GM19397 (cell line): Measurements from ENCODE around the gene VAV3.
A peak's percentile ranks its signal among the peaks of the same experiment; 100 is the strongest.

Experiments used
- ATAC-seq: cut with Tn5 transposase; IDR thresholded peaks from one replicate; pipeline ENCODE4 v1.9.1; 2021; ENCODE audit warnings: mild to moderate bottlenecking, moderate library complexity; ENCODE audit not compliant: unreplicated experiment

Gene VAV3

DNA sequence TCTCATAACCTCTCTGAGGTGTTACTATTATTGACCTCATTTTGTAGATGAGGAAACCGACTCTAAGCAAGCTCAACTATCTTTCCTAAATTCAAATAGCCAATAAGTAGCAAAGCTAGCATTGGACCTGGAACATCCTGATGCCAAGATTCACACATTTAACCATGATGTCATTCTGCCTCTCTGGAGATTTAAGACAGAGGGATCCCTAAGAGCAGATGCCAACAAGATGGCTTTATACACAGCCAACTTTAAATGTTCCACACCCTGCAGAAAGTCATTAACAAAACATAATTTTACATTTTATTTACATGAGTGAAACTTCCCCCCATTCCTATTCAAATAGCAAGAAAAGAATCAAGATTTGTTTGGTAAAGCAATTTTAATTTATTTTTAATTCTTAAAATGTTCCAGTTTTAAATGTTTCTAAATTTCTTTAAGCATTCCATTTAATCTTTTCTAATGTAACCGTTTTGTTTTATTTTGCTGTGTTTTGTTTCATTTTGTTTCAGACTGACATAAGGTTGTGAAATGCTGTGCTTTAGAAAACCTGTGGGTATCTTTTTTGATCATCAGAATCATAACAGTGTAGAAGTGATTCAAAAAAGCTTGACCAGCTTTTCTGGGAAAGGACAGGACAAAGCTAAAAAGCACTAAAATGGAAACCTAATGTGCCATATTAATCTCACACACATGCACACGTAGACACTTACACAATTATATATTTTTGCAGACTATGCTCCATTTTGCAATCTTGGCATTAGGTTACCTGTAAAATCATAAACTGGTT lies 7.6 kb upstream of the VAV3 start:
- ATAC-seq, result no peak

DNA sequence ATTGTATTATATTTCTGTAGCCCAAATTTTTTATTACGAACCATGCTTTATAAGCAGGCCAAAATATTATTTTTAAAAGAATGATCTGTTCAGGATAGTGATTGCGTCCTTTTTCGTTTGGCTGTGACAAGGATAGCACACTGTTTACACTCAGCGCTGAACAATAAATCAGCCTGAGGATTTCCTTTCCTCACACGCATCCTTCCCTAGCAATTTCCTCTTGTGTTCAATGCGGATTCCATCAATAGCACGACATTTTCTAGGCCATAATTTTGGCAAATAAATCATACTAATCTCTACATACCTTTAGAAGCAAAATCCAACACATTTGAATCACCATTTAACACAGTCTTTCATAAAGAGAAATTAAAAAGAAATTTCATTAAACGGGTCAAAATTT lies 1.6 kb upstream of the VAV3 start:
- ATAC-seq, result no peak

DNA sequence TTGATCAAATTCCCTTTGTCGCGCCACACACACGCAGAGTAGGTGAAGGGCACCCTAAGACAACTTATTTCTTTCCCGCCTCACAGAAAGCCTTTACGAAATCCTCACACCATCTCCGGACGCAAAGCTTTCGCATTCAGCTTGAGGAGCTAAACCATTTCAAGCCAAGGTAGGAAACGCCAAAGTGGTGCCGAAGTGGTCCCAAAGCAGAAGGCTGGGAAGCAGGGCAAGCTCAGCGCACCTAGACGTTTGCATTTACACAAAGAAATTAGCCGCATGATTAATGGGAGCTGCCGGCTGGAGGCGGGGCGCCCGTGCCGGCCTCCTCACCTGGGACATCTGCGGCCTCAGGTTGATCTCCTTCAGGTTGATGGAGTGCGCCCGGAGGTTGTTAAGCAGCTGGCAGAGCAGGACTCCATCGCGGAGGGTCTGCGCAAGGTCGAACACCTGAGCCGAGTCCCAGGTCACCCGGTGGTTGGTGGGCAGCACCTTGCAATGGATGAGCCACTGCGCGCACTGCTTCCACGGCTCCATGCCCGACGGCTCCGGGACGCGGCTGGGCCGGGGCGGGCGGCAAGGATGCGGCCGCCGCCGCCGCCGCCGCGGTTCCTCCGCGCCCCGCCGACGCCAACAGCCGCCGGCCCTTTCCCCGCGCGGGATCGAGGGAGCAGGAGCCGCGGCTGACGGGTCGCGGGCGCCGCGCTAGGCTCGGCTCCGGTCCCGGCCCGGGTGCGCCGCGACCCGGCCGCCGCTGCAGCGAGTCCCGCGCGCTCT lies 457 bp downstream of the VAV3 start:
- no peak for ATAC-seq

DNA sequence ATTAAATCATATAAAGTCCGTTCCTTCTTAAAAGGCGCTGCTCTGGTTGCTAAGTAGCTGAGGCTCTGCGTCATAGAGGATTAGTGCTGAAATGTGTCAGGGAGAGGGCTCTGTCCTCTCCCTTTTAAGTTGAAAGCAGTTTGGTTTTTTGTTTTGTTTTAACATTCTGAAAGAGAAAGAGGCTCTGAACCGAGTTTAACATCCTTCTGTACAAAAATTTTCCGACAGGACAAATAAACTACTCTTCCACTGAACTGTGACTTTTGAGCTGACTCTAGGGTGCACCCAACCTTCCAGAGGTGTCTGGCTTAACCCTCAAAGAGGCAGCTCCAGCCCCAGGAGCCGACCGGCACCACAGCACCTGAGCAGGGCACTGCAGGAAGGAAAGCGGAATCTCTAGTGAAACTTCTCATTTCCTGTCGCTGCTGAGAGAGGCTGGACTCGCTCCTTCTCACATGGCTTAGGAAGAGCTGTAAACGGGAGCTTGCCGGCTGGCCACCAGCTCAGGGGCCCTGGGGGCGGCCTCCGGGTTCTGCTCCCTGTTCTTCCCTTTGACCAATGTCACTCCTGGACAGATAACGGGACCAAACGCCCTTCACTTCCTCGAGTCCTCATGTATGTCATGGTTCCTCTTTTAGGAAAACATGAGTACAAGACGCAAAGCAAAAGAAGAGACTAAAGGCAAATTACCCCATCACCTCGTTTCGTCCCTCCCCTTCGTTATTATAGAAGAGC lies 1.2 kb downstream of the VAV3 start:
- ATAC-seq, result peak; percentile 88

DNA sequence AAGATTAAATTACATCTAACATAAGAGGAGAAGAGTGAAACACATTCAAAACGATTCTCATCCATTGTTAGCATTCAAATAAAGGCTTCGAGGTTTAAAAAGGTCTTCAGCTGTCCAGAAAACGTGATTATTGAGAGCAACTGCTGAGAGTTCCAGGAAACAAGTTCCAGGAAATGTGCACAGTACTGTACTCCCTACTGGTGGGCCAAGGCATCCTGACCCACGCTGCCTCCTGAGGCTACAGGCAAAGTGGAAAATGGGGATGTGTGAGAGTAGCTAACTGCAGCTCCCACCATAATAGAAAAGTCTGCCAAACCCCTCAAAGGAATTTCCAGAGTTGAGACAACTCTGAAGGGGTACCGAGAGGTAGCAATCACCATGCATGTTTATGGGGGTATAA lies 2.0 kb downstream of the VAV3 start:
- no peak for ATAC-seq

DNA sequence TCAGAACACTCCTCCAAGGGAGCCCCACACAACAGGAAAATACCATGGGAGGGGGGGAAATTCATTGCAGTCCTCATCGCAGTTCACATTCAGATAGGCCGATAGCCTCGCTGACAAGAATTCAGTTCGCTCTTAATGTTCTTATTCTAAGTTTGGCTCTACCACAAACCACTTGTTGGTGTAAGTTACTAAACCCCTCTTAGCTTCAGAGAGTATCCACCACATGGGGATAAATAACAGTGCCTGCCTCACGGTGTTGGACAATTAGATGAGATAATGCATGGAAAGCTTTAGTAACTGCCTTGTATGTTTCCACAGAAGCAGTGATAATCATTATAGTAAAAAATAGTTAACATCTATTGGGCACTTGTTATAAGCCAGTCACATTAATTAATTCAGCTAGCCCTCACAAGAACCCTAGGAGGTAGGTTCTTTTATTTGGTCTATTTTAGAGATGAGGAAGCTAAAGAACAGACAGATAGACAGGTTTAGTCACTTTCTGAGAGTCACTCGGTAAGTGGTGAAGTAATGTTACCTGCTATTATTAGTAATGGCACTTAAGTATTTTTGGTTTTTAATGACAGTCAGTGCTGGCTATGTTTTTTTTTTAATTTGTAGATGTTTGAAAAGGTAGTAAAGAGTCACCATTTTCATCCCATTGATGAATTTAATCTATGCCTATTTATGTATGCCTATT lies 10.1 kb downstream of the VAV3 start:
- ATAC-seq, result no peak

DNA sequence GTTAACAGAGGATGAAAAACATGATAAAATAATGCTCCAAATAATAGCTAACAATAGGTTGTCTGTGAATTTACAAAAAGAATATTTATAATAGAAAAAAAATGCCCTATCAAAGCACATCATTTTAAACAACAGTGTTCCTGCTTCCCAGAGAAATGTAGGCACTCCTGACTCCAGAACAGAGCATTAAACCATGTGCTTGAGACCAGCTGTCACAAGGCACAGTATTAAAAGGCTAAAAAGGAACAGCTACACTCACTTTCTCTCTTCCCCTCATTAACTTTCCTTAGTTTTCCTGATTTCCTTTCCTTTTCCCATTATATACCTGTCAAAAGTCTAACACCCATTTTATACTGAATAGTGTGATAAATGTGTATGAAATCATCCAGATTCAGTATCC lies 10.9 kb downstream of the VAV3 start:
- no peak for ATAC-seq

DNA sequence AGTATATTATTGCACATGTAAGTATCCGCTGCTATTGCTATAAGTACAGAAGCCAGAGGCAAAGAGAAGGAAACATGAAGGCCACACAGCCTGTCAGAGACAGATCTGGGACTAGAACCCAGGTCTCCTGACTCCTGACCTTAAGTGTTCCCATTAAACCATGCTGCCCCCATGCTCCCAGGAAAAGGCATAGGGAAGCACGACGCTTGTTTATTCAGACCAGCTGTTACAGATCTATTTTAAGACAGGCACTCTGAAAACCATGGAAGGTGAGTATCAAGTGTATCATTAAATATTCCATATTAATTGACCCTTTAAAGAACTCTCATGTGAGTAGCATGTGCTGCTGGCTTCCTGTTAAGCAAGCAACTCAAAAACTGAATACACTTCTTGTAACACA lies 11.4 kb downstream of the VAV3 start:
- no peak for ATAC-seq

DNA sequence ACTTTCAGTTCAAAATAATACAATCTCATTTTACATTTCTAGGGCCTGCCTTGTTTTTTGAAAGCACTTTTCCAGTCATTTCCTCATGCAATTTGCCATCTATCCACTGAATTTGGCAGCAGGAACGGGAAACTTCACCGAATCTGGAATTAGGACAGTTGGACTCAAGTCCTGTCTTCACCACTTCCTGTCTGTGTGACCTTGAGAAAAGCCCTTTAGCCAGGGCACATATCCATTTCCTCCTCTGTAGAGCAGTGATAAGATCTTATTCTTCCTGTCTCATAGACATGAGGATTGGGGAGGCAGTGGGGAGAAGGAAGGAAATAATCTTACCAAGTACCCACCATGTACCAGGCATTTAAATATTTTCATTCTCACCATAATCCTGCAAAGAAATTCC lies 12.0 kb downstream of the VAV3 start:
- ATAC-seq, result no peak

DNA sequence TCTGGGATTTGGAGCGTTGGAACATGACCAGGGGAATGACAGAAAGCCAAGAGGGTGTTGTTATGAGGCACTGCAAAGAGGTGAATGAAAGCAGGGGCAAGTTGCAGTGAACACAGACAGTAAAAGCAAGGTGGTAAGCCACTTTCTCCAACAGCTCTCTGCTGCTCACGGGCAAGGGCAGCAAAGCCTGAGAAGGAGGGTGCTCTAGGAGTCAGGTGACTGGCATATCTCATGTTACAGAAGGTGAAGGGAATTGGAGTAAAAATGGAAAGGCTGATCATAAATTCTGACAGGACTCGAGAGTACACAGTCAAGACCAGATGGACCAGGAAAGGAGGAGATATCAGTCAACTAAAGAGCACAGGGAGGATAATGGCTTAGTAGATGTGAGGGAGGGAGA lies 14.5 kb downstream of the VAV3 start:
- peak; percentile 19 for ATAC-seq

DNA sequence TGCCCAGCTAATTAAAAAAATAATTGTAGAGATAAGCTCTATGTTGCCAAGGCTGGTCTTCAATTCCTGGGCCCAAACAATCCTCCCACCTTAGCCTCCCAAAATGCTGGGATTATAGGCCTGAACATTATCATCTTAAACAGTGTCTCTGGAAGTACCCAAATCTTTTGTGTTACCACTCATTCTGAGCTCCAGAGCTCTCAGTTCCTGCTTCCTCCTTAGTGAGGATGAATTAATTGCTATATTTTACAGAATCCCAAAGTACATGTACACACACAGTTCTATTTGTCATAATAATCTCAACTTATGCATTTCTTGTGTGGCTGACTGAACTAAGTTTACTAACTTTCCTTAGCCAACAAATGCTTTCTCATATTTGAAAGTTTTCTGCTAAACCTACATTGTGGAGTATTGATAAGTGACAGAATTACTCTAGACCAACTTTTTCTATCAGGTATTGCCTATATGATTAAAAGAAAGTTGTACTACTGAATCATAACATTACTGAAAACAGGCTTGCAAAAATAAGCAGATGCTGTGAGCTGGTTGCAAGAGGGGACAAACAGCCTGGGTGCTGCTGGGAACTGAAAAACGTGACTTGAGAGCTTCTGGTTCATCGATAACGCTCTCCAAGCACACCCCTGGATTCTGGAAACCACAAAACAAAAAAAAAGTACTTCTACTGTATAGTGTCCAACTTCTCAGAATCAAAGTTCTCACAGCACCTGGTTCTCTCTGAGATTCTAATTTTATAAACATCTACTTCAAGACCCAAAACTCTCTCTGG lies 15.3 kb downstream of the VAV3 start:
- peak; percentile 78 for ATAC-seq

DNA sequence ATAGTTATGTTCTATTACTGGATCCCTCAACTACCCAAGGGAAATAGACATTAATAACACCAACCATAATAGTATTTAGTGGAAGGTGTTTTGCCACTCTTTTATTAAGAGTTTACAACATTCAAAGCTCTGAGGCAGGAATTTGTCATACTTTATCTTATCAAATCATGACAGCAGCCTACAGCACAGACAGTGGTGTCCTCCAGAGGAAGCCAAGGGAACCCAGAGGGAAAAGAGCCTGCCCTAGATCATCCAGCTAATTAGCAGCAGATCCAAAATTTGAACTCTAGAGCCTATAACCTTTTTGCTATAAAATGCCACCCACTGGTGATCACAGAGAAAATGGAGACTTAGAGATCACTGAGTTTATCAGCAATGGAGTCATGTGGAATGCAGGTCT lies 18.2 kb downstream of the VAV3 start:
- ATAC-seq, result no peak

DNA sequence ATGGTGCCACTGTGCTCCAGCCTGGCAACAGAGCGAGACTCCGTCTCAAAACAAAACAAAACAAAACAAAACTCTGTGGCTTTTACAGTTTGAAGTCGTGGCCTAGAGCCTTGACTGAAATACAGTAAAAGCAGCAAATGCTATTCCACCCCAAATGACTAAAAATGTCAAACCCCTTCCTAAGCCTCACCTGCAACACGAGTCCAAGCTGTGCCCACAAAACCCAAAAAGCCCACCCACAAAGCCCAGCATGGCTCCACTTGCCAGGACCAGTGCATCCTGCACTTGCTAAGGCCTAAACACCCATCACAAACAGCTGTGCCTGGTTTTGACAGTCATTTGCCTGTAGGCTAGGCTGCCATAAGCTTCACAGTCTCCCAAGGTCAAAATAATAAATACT lies 21.3 kb downstream of the VAV3 start:
- no peak for ATAC-seq

DNA sequence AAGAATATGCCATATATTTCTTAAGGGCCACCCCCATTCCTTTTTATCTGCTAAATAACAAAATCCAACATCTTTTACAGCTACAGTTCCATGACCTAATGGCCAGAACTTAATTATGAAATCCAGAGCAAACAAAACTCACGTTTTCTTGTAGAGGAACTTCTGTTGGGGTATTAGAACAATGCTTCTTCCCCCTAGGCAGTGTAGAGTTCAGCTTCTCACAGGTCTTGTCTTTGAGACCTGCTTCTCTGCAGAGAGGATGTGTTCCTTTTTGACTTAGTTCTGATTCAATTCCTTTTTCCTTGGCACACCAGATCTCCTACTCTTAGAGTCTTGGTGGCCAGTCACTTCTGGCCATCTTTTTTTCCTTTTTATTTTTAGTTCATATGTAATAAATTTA lies 22.2 kb downstream of the VAV3 start:
- no peak for ATAC-seq

DNA sequence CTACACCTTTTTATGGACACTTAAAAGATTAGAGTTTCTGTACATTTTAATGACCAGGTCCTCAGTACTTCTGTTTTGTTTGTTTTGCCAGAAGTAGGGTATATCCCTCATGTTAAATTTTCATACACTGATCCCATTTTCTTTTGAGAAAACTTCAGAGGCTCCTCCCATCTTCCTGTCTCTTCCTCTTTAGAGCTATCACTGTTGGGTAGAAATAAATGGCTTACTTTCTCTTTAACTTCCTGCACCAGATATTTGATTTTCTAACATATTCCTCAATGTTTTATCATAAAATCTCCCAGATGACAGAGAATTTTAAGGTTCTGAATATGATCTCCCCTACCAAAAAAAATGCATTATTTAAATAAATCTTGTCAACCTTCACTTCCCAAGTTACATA lies 23.4 kb downstream of the VAV3 start:
- ATAC-seq, result no peak

DNA sequence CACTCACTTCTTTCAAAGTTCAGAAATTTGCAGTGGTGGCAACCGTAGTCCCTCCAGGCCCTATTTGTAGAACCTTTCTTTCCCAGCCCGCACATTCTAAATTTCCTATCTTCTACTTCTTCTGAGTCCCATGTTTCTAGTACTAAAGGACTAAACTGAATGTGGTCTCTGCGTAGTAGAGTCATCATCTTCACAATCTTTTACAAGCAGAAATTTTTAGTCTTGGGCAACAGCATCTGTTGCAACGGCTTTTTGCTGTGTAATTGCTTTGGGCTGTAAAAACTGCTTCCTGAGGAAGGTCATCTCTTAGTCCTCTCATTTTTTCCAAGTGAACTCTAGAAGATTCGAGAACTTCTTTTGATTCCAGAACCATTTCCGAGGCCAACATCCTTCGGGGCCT lies 23.9 kb downstream of the VAV3 start:
- no peak for ATAC-seq

DNA sequence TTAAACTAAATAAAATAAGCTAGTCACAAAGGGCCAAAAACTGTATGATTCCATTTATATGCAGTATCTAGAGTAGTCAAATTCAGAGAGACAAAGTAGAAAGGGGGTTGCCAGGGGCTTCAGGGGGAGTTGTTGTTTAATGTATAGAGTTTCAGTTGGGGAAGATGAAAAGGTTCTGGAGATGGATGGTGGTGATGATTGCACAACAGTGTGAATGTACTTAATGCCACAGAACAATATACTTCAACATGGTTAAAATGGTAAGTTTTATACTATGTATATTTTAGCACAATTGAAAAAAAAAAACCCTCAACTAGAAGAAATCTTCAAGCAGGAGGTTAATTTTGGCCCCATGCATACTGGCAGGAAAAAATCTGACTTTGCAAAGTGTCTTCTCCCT lies 24.3 kb downstream of the VAV3 start:
- no peak for ATAC-seq

DNA sequence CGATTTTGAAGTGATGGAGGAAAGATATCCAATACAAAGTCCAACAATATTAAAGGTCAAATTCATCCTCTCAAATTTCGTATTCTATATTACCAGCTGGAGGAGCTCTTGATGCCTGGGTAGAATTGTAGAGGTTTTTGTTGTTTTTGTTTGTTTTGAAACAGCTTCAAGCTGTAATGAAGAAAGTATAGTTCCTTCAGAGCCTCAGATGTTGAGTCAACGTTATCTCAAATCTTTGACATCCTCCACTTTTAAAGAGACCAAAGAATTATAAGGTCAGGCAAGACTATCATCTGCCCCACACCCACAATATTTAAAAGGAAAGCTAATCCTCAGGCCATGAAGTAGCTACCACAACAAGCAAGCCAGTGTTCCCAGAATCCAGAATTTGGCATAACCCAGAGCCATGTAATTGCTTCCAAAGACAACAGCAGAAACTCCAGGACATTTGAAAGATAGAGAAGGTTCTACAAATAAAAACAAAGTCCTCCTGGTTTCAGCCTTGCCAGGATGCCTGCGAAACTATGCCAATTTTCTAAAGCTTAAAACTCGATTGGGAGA lies 24.9 kb downstream of the VAV3 start:
- no peak for ATAC-seq

DNA sequence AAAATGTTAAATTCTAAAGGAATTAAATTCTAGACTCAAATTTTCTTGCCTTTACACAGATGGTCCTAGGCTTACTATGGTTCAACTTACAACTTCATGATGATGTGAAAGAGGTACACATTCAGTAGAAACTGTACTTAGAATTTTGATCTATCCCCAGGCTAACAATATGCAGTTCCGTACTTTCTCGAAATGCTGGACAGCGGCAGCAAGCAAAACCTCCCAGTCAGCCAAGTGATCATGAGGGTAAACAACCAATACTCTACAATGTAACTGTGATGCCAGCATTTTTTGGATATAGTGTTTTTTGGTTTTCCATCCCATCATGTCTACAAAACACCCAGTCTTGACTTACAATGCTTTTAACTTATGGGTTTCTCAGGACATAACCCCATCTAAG lies 25.7 kb downstream of the VAV3 start:
- ATAC-seq, result no peak
